Measurements from ENCODE around the gene CIAO3.
A peak's percentile ranks its signal among the peaks of the same experiment; 100 is the strongest.
"Not testable (repeated sequence)": the region's sequence is repeated elsewhere in the genome, so short reads cannot be mapped to it uniquely, and the experiment has no call there.

CIAO3 gene

GRCh38 chr16:692356-693108 is 48.3 kb downstream of the CIAO3 start:
- Histone ChIP-seq H3K4me3 (ENCODE audit: low read depth, low read length) (no peak overlapping the region), H3K9me3 (ENCODE audit: control insufficient read depth, insufficient read depth, low read length) (no peaks in the 10 kb centered on the region), H3K27me3 (ENCODE audit: control insufficient read depth, insufficient read depth, low read length) (peaks cover 48% of the 10 kb centered on the region), H3K9ac (ENCODE audit: low read depth, low read length) (no peak overlapping the region), H3K36me3 (ENCODE audit: control insufficient read depth, insufficient read depth, low read length) (peaks cover 6% of the 10 kb centered on the region; the same call in 1 of the 2 replicates), H3K27ac (ENCODE audit: low read depth, low read length) (no peak overlapping the region), H3K4me1 (ENCODE audit: control insufficient read depth, insufficient read depth, low read length) (peaks cover 4% of the 10 kb centered on the region; the same call in 1 of the 2 replicates)

GRCh38 chr16:691242-691641 is 49.6 kb downstream of the CIAO3 start:
- H3K9me3 ChIP-seq (ENCODE audit: control insufficient read depth, insufficient read depth, low read length); H3K9ac ChIP-seq (ENCODE audit: low read depth, low read length); H3K27ac ChIP-seq (ENCODE audit: low read depth, low read length); H3K4me1 ChIP-seq (ENCODE audit: control insufficient read depth, insufficient read depth, low read length); H3K4me3 ChIP-seq (ENCODE audit: low read depth, low read length): not testable (repeated sequence)
- peaks cover 18% of the 10 kb centered on the region for H3K36me3 ChIP-seq (ENCODE audit: control insufficient read depth, insufficient read depth, low read length)
- peaks cover 46% of the 10 kb centered on the region for H3K27me3 ChIP-seq (ENCODE audit: control insufficient read depth, insufficient read depth, low read length)

GRCh38 chr16:689175-689897 is 51.5 kb downstream of the CIAO3 start:
- H3K4me3 ChIP-seq (ENCODE audit: low read depth, low read length): peak overlapping the region; percentile 93
- H3K9ac ChIP-seq (ENCODE audit: low read depth, low read length): peak overlapping the region; percentile 79; the same call in 1 of the 2 replicates
- peaks cover 26% of the 10 kb centered on the region for H3K36me3 ChIP-seq (ENCODE audit: control insufficient read depth, insufficient read depth, low read length)
- peaks cover 4% of the 10 kb centered on the region; the same call in 1 of the 2 replicates for H3K4me1 ChIP-seq (ENCODE audit: control insufficient read depth, insufficient read depth, low read length)
- peak overlapping the region; percentile 82 for H3K27ac ChIP-seq (ENCODE audit: low read depth, low read length)
- H3K9me3 ChIP-seq (ENCODE audit: control insufficient read depth, insufficient read depth, low read length): no peaks in the 10 kb centered on the region
- peaks cover 29% of the 10 kb centered on the region for H3K27me3 ChIP-seq (ENCODE audit: control insufficient read depth, insufficient read depth, low read length)

GRCh38 chr16:687499-687898 is 53.3 kb downstream of the CIAO3 start:
- H3K27ac ChIP-seq (ENCODE audit: low read depth, low read length): no peak overlapping the region
- no peak overlapping the region for H3K9ac ChIP-seq (ENCODE audit: low read depth, low read length)
- H3K9me3 ChIP-seq (ENCODE audit: control insufficient read depth, insufficient read depth, low read length): no peaks in the 10 kb centered on the region
- H3K27me3 ChIP-seq (ENCODE audit: control insufficient read depth, insufficient read depth, low read length): peaks cover 14% of the 10 kb centered on the region
- no peak overlapping the region for H3K4me3 ChIP-seq (ENCODE audit: low read depth, low read length)
- H3K36me3 ChIP-seq (ENCODE audit: control insufficient read depth, insufficient read depth, low read length): peaks cover 36% of the 10 kb centered on the region
- peaks cover 9% of the 10 kb centered on the region for H3K4me1 ChIP-seq (ENCODE audit: control insufficient read depth, insufficient read depth, low read length)

GRCh38 chr16:686459-687260 is 54.1 kb downstream of the CIAO3 start:
- 0 out of 2 replicates have a peak, but pooled peaks cover 6% of the 10 kb centered on the region for H3K27me3 ChIP-seq (ENCODE audit: control insufficient read depth, insufficient read depth, low read length)
- no peak overlapping the region for H3K9ac ChIP-seq (ENCODE audit: low read depth, low read length)
- no peak overlapping the region for H3K4me3 ChIP-seq (ENCODE audit: low read depth, low read length)
- no peak overlapping the region for H3K27ac ChIP-seq (ENCODE audit: low read depth, low read length)
- H3K9me3 ChIP-seq (ENCODE audit: control insufficient read depth, insufficient read depth, low read length): no peaks in the 10 kb centered on the region
- H3K36me3 ChIP-seq (ENCODE audit: control insufficient read depth, insufficient read depth, low read length): peaks cover 45% of the 10 kb centered on the region
- peaks cover 9% of the 10 kb centered on the region for H3K4me1 ChIP-seq (ENCODE audit: control insufficient read depth, insufficient read depth, low read length)

- Histone ChIP-seq H3K4me1 (ENCODE audit: control insufficient read depth, insufficient read depth, low read length) (peaks cover 16% of the 10 kb centered on the region), H3K4me3 (ENCODE audit: low read depth, low read length) (no peak overlapping the region), H3K9ac (ENCODE audit: low read depth, low read length) (no peak overlapping the region), H3K36me3 (ENCODE audit: control insufficient read depth, insufficient read depth, low read length) (peaks cover 49% of the 10 kb centered on the region), H3K9me3 (ENCODE audit: control insufficient read depth, insufficient read depth, low read length) (no peaks in the 10 kb centered on the region), H3K27ac (ENCODE audit: low read depth, low read length) (no peak overlapping the region), H3K27me3 (ENCODE audit: control insufficient read depth, insufficient read depth, low read length) (0 out of 2 replicates have a peak, but pooled peaks cover 2% of the 10 kb centered on the region)
Observed at GRCh38 chr16:685967-686366, 54.8 kb downstream of the CIAO3 start.

GRCh38 chr16:684961-685696 is 55.7 kb downstream of the CIAO3 start:
- Histone ChIP-seq H3K4me1 (ENCODE audit: control insufficient read depth, insufficient read depth, low read length) (peaks cover 16% of the 10 kb centered on the region), H3K36me3 (ENCODE audit: control insufficient read depth, insufficient read depth, low read length) (peaks cover 49% of the 10 kb centered on the region), H3K9me3 (ENCODE audit: control insufficient read depth, insufficient read depth, low read length) (no peaks in the 10 kb centered on the region), H3K27me3 (ENCODE audit: control insufficient read depth, insufficient read depth, low read length) (no peaks in the 10 kb centered on the region), H3K4me3 (ENCODE audit: low read depth, low read length) (no peak overlapping the region), H3K9ac (ENCODE audit: low read depth, low read length) (no peak overlapping the region), H3K27ac (ENCODE audit: low read depth, low read length) (no peak overlapping the region)

- Histone ChIP-seq H3K9me3 (ENCODE audit: control insufficient read depth, insufficient read depth, low read length) (no peaks in the 10 kb centered on the region), H3K4me3 (ENCODE audit: low read depth, low read length) (peak within 1 kb of the TSS; percentile 90), H3K9ac (ENCODE audit: low read depth, low read length) (peak within 1 kb of the TSS; percentile 80), H3K36me3 (ENCODE audit: control insufficient read depth, insufficient read depth, low read length) (peaks cover 49% of the 10 kb centered on the region), H3K27me3 (ENCODE audit: control insufficient read depth, insufficient read depth, low read length) (no peaks in the 10 kb centered on the region), H3K27ac (ENCODE audit: low read depth, low read length) (peak within 1 kb of the TSS; percentile 76), H3K4me1 (ENCODE audit: control insufficient read depth, insufficient read depth, low read length) (peaks cover 13% of the 10 kb centered on the region)
Observed at GRCh38 chr16:684071-684794, 56.6 kb downstream of the CIAO3 start, which contains the start of gene JMJD8. TSS of gene JMJD8 (minus strand) at chr16:684334. CDS start at chr16:684319, 15 bp downstream.

- no peaks in the 10 kb centered on the region for H3K9me3 ChIP-seq (ENCODE audit: control insufficient read depth, insufficient read depth, low read length)
- H3K9ac ChIP-seq (ENCODE audit: low read depth, low read length): peak overlapping the region; percentile 80
- peak overlapping the region; percentile 90 for H3K4me3 ChIP-seq (ENCODE audit: low read depth, low read length)
- no peaks in the 10 kb centered on the region for H3K27me3 ChIP-seq (ENCODE audit: control insufficient read depth, insufficient read depth, low read length)
- peaks cover 19% of the 10 kb centered on the region for H3K4me1 ChIP-seq (ENCODE audit: control insufficient read depth, insufficient read depth, low read length)
- H3K27ac ChIP-seq (ENCODE audit: low read depth, low read length): peak overlapping the region; percentile 76
- peaks cover 49% of the 10 kb centered on the region for H3K36me3 ChIP-seq (ENCODE audit: control insufficient read depth, insufficient read depth, low read length)
Observed at GRCh38 chr16:683396-684070, 57.3 kb downstream of the CIAO3 start.
